Measurements from ENCODE around the gene RPRML.

Gene RPRML

GRCh38 chr17:46943218-46943500, 35.9 kb downstream of the RPRML start:
- Histone ChIP-seq H3K4ac (ENCODE audit: low read depth, low read length) (no peak overlapping the region), H3K4me2 (ENCODE audit: low read length) (no peak overlapping the region), H3K4me1 (ENCODE audit: control insufficient read depth, low read depth, low read length) (peaks cover 6% of the 10 kb centered on the region), H3K4me3 (ENCODE audit: low read length) (no peak overlapping the region), H2AK5ac (ENCODE audit: low read length) (no peak overlapping the region), H2BK5ac (ENCODE audit: low read length) (no peak overlapping the region), H3K79me1 (ENCODE audit: low read length) (no peaks in the 10 kb centered on the region), H3K23ac (ENCODE audit: low read length) (peak overlapping the region; percentile 29), H3K56ac (ENCODE audit: low read length) (no peak overlapping the region), H3K36me3 (ENCODE audit: control insufficient read depth, insufficient read depth, low read length) (peaks cover 5% of the 10 kb centered on the region), H3K79me2 (ENCODE audit: control insufficient read depth, insufficient read depth, low read length) (no peaks in the 10 kb centered on the region), H2BK15ac (replicated peaks; ENCODE audit: low read depth) (no peak overlapping the region), H2BK120ac (ENCODE audit: low read depth, low read length) (no peak overlapping the region), H4K5ac (ENCODE audit: low read length) (no peak overlapping the region), H3K9ac (ENCODE audit: low read length) (peak overlapping the region; percentile 26), H3K18ac (ENCODE audit: low read length) (no peak overlapping the region), H4K8ac (ENCODE audit: low read depth, low read length) (no peak overlapping the region), H3K27ac (ENCODE audit: low read depth, low read length) (no peak overlapping the region), H3K27me3 (ENCODE audit: insufficient read depth, low read length, poor library complexity) (no peaks in the 10 kb centered on the region)
- DNase-seq: no peak
- no CpG with 5 or more reads among the region's 2 CpGs for WGBS (ENCODE audit: extremely low coverage, insufficient coverage, low lambda C conversion rate)

DNA sequence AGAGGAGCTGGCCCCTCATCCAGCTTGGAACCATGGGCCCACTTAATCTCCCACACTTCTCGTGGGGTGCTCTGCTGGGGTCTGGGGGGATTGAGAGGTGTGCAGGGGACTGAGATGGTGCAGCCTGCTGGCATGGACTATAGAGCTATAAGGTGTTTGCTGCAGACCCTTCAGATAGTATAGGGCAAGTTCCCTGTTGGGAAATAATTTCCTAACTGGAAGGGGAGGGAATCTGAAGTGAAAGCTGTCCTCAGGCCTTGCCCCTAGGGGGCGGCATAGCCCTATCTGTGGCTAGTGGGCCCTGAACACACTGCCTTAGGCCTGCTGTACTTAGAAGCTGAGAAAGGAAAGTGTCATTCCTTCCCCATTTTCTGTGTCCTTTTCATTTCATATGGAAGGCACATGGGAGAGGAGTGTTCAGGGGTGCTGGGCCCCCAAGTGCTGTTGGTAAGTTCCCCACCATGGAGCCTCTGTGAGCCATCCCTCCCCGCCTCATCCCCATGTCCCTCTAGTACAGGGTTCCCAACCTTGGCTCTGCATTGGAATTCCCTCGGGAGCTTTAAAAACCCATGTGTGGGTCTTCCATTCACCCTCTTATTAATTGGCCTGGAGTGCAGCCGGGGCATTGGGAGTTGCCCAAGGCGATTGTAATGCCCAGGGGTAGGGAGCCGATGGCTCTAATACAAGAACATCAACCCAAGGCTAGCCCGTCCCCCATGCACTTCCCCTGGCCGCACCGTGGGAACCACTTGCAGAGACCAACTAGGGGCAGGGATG, 36.4 kb downstream of the RPRML start:
- no peak overlapping the region for H3K4ac ChIP-seq (ENCODE audit: low read depth, low read length)
- H3K27me3 ChIP-seq (ENCODE audit: insufficient read depth, low read length, poor library complexity): no peaks in the 10 kb centered on the region
- H4K5ac ChIP-seq (ENCODE audit: low read length): no peak overlapping the region
- no CpG with 5 or more reads among the region's 10 CpGs for WGBS (ENCODE audit: extremely low coverage, insufficient coverage, low lambda C conversion rate)
- H3K18ac ChIP-seq (ENCODE audit: low read length): no peak overlapping the region
- H2BK120ac ChIP-seq (ENCODE audit: low read depth, low read length): no peak overlapping the region
- peaks cover 6% of the 10 kb centered on the region for H3K4me1 ChIP-seq (ENCODE audit: control insufficient read depth, low read depth, low read length)
- H3K4me3 ChIP-seq (ENCODE audit: low read length): no peak overlapping the region
- H3K4me2 ChIP-seq (ENCODE audit: low read length): no peak overlapping the region
- peak; percentile 81 for DNase-seq
- H3K27ac ChIP-seq (ENCODE audit: low read depth, low read length): no peak overlapping the region
- no peak overlapping the region for H2AK5ac ChIP-seq (ENCODE audit: low read length)
- no peak overlapping the region for H2BK5ac ChIP-seq (ENCODE audit: low read length)
- H3K9ac ChIP-seq (ENCODE audit: low read length): no peak overlapping the region
- no peak overlapping the region for H3K56ac ChIP-seq (ENCODE audit: low read length)
- no peak overlapping the region for H4K8ac ChIP-seq (ENCODE audit: low read depth, low read length)
- no peaks in the 10 kb centered on the region for H3K79me2 ChIP-seq (ENCODE audit: control insufficient read depth, insufficient read depth, low read length)
- no peaks in the 10 kb centered on the region for H3K79me1 ChIP-seq (ENCODE audit: low read length)
- no peak overlapping the region for H2BK15ac ChIP-seq (replicated peaks; ENCODE audit: low read depth)
- H3K36me3 ChIP-seq (ENCODE audit: control insufficient read depth, insufficient read depth, low read length): peaks cover 5% of the 10 kb centered on the region
- no peak overlapping the region for H3K23ac ChIP-seq (ENCODE audit: low read length)

DNA sequence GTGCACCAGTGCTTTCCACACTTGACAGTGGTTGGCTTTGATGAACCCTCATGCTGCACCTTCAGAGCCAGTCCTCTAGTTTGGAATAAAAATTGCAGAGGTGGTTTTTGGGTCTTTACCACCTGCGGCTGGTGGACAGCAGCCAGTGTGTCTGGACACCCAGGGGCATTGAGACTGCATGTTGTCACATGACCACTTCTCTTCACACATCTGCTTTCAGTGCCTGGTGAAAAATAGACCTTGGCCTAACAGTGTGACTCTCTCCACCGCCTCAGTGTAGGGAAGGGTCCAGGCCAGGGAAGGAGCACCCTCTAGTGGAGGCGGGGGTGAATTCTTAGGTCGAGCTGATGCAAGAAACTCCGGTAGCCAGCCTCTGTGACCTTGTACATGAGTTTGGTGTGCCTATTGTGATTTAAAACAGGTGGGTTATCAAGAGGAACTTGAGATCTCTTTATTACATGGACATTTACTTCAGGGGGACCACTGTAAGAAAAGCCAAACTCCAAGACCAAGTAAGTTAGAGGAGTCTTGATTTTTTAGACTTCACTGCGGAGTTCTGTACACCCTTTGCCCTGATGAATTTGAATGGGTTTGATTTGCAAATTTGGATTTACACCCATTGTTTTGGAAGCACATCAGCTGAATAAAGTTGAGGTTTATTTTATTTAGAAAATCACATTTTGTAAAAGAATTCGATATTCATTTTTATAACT, 38.2 kb downstream of the RPRML start:
- H3K36me3 ChIP-seq (ENCODE audit: control insufficient read depth, insufficient read depth, low read length): peaks cover 11% of the 10 kb centered on the region
- H2AK5ac ChIP-seq (ENCODE audit: low read length): no peak overlapping the region
- no peak overlapping the region for H3K4me3 ChIP-seq (ENCODE audit: low read length)
- no peak overlapping the region for H2BK120ac ChIP-seq (ENCODE audit: low read depth, low read length)
- H2BK5ac ChIP-seq (ENCODE audit: low read length): no peak overlapping the region
- H4K5ac ChIP-seq (ENCODE audit: low read length): no peak overlapping the region
- H3K56ac ChIP-seq (ENCODE audit: low read length): no peak overlapping the region
- H3K18ac ChIP-seq (ENCODE audit: low read length): no peak overlapping the region
- no peaks in the 10 kb centered on the region for H3K27me3 ChIP-seq (ENCODE audit: insufficient read depth, low read length, poor library complexity)
- no peak overlapping the region for H2BK15ac ChIP-seq (replicated peaks; ENCODE audit: low read depth)
- H3K4me1 ChIP-seq (ENCODE audit: control insufficient read depth, low read depth, low read length): peaks cover 6% of the 10 kb centered on the region
- H3K27ac ChIP-seq (ENCODE audit: low read depth, low read length): no peak overlapping the region
- H3K23ac ChIP-seq (ENCODE audit: low read length): no peak overlapping the region
- no peak overlapping the region for H4K8ac ChIP-seq (ENCODE audit: low read depth, low read length)
- no CpG with 5 or more reads among the region's 7 CpGs for WGBS (ENCODE audit: extremely low coverage, insufficient coverage, low lambda C conversion rate)
- H3K79me1 ChIP-seq (ENCODE audit: low read length): no peaks in the 10 kb centered on the region
- peak; percentile 88 for DNase-seq
- no peaks in the 10 kb centered on the region for H3K79me2 ChIP-seq (ENCODE audit: control insufficient read depth, insufficient read depth, low read length)
- H3K4me2 ChIP-seq (ENCODE audit: low read length): no peak overlapping the region
- H3K4ac ChIP-seq (ENCODE audit: low read depth, low read length): no peak overlapping the region
- no peak overlapping the region for H3K9ac ChIP-seq (ENCODE audit: low read length)

- Histone ChIP-seq H3K18ac (ENCODE audit: low read length) (no peak overlapping the region), H3K4ac (ENCODE audit: low read depth, low read length) (no peak overlapping the region), H3K36me3 (ENCODE audit: control insufficient read depth, insufficient read depth, low read length) (peaks cover 29% of the 10 kb centered on the region), H4K8ac (ENCODE audit: low read depth, low read length) (no peak overlapping the region), H3K27ac (ENCODE audit: low read depth, low read length) (no peak overlapping the region), H2BK5ac (ENCODE audit: low read length) (no peak overlapping the region), H4K5ac (ENCODE audit: low read length) (no peak overlapping the region), H2BK120ac (ENCODE audit: low read depth, low read length) (no peak overlapping the region), H3K79me1 (ENCODE audit: low read length) (no peaks in the 10 kb centered on the region), H2BK15ac (replicated peaks; ENCODE audit: low read depth) (no peak overlapping the region), H3K9ac (ENCODE audit: low read length) (no peak overlapping the region), H3K56ac (ENCODE audit: low read length) (no peak overlapping the region), H3K4me1 (ENCODE audit: control insufficient read depth, low read depth, low read length) (no peaks in the 10 kb centered on the region), H3K79me2 (ENCODE audit: control insufficient read depth, insufficient read depth, low read length) (no peaks in the 10 kb centered on the region), H3K4me3 (ENCODE audit: low read length) (no peak overlapping the region), H3K4me2 (ENCODE audit: low read length) (no peak overlapping the region), H2AK5ac (ENCODE audit: low read length) (no peak overlapping the region), H3K23ac (ENCODE audit: low read length) (no peak overlapping the region), H3K27me3 (ENCODE audit: insufficient read depth, low read length, poor library complexity) (no peaks in the 10 kb centered on the region)
- DNase-seq: peak; percentile 76
- WGBS (ENCODE audit: extremely low coverage, insufficient coverage, low lambda C conversion rate): no CpG with 5 or more reads among the region's 7 CpGs
Measured at GRCh38 chr17:46935658-46936266, 43.3 kb downstream of the RPRML start.

DNA sequence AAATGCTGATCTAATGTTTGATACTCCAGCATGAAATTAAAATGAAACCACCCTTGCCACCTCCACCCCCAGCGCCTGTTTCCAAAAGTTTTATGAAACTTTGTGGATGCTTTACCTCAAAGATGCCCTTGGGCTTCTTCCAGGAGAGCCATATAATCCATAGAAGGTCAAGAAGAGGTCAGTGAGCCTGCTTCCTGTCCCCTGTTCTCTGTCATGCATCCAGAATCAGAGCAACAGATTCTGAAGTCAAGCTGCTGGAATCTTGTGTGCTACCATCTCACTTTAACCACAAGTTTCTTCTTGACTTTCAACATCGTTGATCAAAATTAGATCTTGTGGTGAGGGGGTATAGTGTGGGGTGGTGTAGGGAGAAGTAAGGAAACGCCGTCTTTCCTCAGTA, 47.5 kb downstream of the RPRML start:
- Histone ChIP-seq H3K18ac (ENCODE audit: low read length) (no peak overlapping the region), H3K56ac (ENCODE audit: low read length) (no peak overlapping the region), H4K5ac (ENCODE audit: low read length) (no peak overlapping the region), H3K79me2 (ENCODE audit: control insufficient read depth, insufficient read depth, low read length) (peaks cover 22% of the 10 kb centered on the region), H3K79me1 (ENCODE audit: low read length) (peaks cover 23% of the 10 kb centered on the region), H2BK5ac (ENCODE audit: low read length) (no peak overlapping the region), H3K4me2 (ENCODE audit: low read length) (no peak overlapping the region), H3K4ac (ENCODE audit: low read depth, low read length) (no peak overlapping the region), H3K23ac (ENCODE audit: low read length) (no peak overlapping the region), H2BK120ac (ENCODE audit: low read depth, low read length) (no peak overlapping the region), H3K27ac (ENCODE audit: low read depth, low read length) (no peak overlapping the region), H3K4me1 (ENCODE audit: control insufficient read depth, low read depth, low read length) (peaks cover 2% of the 10 kb centered on the region), H3K27me3 (ENCODE audit: insufficient read depth, low read length, poor library complexity) (no peaks in the 10 kb centered on the region), H3K4me3 (ENCODE audit: low read length) (no peak overlapping the region), H2AK5ac (ENCODE audit: low read length) (no peak overlapping the region), H4K8ac (ENCODE audit: low read depth, low read length) (no peak overlapping the region), H3K9ac (ENCODE audit: low read length) (no peak overlapping the region), H2BK15ac (replicated peaks; ENCODE audit: low read depth) (no peak overlapping the region), H3K36me3 (ENCODE audit: control insufficient read depth, insufficient read depth, low read length) (peaks cover 24% of the 10 kb centered on the region)
- no CpG with 5 or more reads among the region's 4 CpGs for WGBS (ENCODE audit: extremely low coverage, insufficient coverage, low lambda C conversion rate)
- no peak for DNase-seq
